Measurements from ENCODE around the gene ELMO1.
A peak's percentile ranks its signal among the peaks of the same experiment; 100 is the strongest.

ELMO1 gene

GRCh38 chr7:37364856-37365255 is 83.8 kb downstream of the ELMO1 start:
- DNase-seq, result no peak

- no peak for DNase-seq
Measured at GRCh38 chr7:37363536-37364491, 84.8 kb downstream of the ELMO1 start.

GRCh38 chr7:37362802-37363201 is 85.9 kb downstream of the ELMO1 start:
- DNase-seq, result no peak

- DNase-seq, result no peak
Measured at GRCh38 chr7:37360484-37360883, 88.2 kb downstream of the ELMO1 start.

DNA sequence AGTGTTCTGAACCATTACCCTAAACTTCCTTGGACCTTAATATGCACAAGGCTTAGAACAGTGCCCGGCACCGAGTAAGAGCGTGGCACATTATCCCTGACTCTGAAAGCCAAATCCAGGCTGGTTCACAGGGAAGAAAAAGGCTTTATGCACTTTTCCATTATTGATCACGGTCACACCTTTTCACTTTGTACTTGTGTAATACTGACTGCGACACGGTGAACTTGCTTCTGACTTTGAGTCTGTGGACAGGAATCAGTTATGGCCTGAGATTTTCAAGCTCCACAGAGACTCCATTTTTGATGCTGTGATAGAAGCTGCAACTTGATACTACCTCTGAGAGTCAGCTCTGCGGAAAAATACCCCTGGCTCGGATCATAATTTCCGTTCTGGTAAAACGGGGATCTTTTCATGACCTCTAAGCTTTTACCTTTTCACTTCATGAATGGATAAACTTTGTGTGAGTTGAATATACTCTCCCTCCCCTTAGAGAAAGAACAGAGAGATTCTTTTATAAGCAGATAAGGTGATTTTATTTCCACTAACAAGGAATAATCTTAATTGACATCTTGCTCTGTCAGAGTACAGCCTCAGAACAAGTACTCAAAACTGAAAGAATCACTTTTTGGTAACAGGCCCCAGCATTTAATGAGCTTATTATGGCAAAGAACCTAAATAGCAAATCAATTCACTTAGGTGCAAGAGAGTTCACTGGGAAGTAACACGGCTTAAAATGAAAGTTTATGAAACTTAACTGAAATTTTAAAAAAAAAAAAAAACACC is 88.8 kb downstream of the ELMO1 start:
- DNase-seq, result no peak

GRCh38 chr7:37359180-37359579 is 89.5 kb downstream of the ELMO1 start:
- no peak for DNase-seq

- no peak for DNase-seq
Measured at GRCh38 chr7:37357637-37357996, 91.0 kb downstream of the ELMO1 start.

DNA sequence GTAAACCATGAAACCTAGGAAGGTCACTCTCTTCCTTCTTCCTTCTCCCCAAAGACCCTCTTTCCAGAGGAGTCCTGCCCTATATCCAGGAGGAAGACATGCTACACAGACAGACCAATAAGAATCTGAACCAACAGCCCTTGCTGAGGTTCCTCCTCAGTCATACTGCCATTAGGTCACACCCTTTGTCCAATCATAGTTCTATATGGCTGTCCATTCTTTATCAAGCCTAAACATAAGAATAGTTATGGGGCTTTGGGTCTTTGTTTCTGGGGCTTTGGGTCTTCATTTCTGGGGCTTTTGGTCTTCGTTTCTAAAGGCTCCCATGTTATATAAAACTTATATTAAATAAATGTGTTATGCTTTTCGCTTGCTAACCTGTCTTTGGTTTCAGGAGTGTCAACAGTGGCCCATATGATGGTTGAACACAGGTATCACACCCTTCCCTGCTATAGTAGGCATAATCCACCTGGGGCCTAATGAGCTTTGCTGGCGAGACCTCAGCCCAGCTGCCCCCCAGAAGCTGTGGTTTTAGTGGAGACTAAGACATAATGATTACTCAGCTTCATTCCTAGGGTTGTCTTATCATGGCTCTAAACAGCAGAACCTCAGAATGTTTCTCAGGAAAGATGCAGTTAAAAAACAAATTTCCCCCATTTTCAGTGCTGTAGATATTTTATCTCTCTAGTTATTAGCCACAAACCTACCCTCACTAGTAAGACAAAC is 91.6 kb downstream of the ELMO1 start:
- no peak for DNase-seq

- DNase-seq, result no peak
Measured at GRCh38 chr7:37354656-37355131, 94.0 kb downstream of the ELMO1 start.

GRCh38 chr7:37353949-37354655 is 94.6 kb downstream of the ELMO1 start:
- DNase-seq, result no peak

- DNase-seq, result no peak
Measured at GRCh38 chr7:37352974-37353948, 95.4 kb downstream of the ELMO1 start.

DNA sequence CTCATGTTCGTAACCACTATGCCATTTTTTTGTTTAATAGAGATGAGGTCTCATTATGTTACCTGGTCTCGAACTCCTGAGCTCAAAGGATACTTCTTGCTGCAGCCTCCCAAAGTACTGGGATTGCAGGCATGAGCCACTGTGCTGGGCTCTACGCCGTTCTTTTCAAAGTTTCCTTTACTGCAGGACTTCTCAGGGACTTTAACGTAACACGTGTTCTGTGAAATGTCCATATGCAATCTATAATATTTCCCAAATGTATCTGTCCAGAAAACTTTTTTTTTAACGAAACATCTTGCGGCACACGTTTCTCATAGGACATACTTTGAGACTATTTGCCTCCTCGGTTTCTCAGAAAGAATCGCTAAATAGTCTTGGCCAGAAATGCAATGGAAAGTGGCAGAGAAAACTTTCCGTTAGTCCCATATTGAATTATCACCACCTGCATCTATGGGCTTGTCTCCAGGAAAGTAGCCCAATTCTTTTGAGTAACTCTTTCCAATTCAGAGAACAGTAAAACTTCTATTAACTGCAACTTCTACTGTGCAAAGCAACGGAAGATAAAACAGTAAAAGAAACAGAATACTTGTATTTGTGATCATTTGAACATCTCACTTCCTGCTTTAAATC is 96.3 kb downstream of the ELMO1 start:
- no peak for DNase-seq

DNA sequence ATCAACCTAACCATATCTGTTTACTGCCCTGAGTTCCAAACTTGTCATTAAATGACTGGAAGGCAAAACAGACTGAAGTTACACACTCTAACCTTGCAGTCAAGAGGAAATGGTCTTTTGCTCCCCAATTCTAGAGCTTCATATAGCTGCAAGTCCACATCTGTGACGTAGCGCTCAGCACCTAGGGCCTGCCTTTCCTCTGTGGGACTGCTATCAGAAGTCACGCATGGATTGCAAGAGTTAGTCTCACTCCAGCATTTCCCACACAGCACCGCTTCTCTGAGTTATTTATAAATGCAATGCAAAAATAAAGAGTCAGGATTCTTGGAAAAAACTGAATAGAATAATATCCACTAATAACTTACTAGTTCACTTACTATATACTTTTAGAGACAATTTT is 96.9 kb downstream of the ELMO1 start:
- DNase-seq, result no peak

GRCh38 chr7:37349979-37350590 is 98.6 kb downstream of the ELMO1 start:
- no peak for DNase-seq

- no peak for DNase-seq
Measured at GRCh38 chr7:37348982-37349381, 99.7 kb downstream of the ELMO1 start.

DNA sequence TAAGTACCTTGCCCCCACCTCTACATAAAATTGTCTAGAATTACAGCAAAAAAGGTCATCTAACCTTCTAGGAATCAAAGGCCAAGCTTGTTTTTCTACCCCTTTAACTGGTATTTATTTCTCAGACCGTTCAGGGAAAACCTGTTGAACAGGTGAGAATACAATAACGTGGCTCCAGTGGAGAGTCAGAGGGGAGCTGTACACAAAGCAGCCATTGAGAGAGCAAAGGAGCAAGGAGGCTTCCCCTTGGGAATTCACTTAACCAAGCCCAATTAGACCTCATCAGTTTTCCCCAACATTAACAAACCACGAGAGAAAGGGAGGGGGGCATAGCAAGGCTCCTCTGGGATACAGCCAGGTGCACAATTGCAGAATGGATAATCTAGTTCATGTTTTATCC is 101.9 kb downstream of the ELMO1 start:
- peak; percentile 92 for DNase-seq

GRCh38 chr7:37344886-37345579 is 103.6 kb downstream of the ELMO1 start:
- no peak for DNase-seq

DNA sequence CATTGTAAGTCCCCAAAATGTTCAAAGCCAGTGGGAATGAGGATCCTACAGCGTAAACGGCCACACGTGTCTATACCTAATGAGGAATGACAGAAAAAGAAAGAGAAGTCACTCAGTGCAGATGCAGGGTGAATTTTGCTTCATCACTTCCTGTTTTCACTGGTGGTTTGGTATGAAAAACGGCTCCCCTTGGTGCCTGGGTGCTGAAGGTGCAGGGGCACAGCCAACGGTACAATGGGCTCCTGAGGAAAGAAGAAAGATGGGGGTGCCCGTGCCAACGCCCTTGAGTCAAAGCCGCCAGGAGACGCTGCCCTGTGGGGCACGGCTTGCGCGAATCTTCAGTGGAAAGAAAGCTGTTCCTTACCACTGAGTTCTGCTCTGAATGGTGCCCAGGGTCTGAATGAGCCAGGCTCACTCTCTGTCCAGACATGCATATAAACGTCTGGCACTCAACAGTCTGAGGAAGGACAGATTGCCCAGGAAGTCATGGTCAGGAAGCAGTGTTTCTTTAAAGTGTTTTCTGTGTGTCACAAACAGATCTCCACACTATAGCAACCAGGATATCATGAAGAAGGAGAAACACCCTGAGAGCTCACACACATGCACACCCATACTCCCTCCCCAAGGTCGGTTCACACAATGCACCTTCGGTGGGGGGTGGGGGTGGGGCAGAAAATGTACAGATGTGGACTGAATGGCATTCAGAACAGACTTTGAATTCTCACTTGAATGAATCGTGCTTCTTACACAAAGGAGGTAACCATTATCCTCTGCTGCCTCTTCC is 105.8 kb downstream of the ELMO1 start:
- DNase-seq, result no peak

DNA sequence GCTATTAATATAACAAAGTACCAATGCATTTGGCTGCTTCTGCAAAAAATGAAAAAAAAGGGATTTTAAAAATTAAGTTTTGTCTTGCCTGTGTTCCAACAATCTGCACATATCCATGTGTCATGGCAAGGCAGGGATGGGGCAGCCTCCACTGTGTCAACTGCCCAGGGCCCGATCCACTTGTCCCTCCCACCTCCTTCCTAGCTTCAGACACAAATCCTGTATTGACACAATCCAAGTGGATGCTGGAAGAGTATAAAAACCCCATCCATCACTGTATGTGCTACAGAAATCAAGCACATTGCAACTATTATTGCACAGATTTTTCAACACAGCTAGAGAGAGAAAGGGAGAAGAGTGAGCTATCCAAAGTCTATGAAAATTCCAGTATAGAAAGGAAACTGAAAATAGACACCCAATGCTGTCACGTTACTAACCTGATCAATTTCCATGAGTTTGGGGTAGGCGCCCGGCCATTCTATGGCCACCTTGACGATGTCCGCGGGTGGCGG is 106.4 kb downstream of the ELMO1 start:
- DNase-seq, result no peak

All from NCI-H1105 (cell line).